HG03025 (cell line): Measurements from ENCODE around the gene DNAJA4.

ENCODE experiments used
- ATAC-seq: cut with Tn5 transposase; IDR thresholded peaks from one replicate; pipeline ENCODE4 v1.9.1; 2021; ENCODE audit warnings: mild to moderate bottlenecking, moderate library complexity; ENCODE audit not compliant: unreplicated experiment, low FRiP score

The DNAJA4 gene

DNA sequence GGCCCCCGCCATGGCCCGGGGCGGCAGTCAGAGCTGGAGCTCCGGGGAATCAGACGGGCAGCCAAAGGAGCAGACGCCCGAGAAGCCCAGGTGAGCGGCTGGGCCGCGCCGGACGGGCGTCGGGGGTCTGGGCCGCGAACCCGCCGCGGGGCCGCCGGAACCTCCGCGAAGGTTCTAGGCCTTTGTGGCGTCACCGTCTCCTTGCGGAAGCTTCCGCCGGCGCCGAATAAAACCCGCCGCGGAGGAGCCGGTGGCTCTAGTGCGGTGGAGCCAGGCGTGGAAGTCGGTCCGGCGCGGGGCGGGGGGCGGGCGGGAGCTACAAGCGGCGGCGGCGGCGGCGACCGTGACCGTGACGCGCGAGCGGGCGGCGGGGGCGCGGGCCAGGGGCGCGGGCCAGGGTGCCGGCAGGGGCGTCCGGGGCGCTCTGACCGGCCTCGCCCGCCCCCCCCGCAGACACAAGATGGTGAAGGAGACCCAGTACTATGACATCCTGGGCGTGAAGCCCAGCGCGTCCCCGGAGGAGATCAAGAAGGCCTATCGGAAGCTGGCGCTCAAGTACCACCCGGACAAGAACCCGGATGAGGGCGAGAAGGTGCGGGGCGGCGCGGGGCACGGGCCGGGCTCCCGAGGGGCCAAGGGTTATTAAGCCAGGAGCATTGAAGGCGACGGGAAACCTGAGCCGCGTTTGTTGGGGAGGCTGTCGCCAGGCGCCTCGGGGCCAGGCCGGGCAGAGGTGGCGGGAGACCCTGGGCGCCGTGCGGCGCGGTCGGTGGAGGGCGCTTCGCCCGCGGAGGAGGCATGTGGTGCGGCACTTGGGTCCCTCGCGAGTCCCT is at the start of gene DNAJA4:
Gene DNAJA4 (plus strand): TSS at position 259 of the 833 bp plus-strand sequence. CDS start 202 bp downstream, at position 461.
- no peak for ATAC-seq

DNA sequence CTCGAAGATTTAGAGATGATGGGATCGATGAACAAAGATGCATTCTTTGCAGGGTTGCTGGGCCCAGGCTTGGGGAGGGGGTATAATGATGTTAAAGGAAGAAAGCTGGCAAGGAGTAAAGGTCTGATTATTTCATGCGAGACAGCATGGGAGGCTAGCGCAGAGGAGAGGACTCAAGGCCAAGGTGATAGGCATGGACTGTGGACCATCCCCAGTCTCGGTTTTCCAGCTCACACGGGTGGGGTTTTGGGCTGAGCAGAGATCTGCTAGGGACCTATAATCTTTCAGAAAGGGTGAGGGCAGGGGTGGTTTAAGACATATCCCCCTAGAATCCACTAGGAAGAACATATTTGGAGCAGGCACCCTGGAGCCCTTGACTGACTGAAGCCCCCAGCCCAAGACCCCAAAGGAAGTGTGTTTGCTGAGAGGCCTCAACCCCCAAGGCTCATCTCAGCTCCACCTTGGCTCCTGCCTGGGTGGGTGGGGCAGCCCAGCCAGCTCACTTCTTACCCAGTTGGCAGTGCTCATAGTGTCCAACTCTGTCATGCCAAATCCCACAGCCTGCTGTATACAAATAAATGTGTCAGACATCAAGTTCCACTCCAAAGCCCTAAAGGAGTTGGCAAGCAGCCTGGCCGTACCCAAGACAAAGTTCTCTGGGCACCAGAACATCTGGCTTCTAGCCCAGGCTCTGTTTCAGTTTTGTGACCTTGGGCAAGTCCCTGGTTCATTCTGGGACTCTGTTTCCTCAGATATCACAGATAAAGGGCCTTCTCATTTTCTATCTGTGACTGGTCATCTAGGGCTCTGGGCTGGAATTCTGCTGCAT is 47.9 kb upstream of the DNAJA4 start:
- no peak for ATAC-seq

DNA sequence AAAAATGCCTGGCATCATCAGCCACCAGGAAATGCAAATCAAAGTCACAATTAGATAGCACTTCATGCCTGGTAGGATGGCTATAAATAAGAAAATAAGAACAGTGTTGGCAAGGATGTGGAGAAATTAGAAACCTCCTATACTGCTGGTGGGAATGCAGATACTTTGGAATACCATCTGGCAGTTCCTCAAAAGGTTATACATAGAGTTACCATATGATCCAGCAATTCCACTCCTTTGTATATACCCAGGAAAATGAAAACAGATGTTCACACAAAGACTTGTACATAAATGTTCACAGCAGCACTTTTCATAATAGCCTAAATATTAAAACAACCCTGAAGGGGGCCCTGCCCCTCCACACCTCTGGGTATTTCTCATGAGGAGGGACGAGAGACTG is 43.6 kb upstream of the DNAJA4 start:
- no peak for ATAC-seq

DNA sequence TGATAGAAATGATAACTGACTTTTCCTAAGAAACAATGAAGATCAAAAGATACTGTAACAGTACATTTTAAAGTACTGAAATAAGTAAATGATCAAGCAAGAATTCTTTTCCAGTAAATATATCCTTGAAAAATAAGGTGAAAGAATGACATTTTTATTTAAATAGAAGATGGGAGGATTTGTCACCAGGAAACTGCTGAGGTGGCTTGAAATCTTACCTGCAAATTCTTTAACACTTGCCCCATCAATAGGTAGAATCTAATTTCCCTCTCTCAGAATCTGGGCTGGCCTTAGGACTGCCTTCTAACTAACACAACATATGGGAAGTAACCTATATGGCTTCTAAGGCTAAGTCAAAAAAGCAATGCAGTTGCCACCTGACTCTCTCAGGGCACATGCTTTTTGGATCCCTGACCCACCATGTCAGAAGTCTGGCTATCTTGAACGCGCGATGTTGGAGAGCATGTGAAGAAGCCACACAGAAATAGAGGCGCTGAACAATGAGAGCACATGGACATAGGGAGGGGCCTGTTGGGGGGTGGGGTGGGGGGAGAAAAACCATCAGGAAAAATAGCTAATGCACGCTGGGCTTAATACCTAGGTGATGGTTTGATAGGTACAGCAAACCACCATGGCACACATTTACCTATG is 41.5 kb upstream of the DNAJA4 start:
- no peak for ATAC-seq

DNA sequence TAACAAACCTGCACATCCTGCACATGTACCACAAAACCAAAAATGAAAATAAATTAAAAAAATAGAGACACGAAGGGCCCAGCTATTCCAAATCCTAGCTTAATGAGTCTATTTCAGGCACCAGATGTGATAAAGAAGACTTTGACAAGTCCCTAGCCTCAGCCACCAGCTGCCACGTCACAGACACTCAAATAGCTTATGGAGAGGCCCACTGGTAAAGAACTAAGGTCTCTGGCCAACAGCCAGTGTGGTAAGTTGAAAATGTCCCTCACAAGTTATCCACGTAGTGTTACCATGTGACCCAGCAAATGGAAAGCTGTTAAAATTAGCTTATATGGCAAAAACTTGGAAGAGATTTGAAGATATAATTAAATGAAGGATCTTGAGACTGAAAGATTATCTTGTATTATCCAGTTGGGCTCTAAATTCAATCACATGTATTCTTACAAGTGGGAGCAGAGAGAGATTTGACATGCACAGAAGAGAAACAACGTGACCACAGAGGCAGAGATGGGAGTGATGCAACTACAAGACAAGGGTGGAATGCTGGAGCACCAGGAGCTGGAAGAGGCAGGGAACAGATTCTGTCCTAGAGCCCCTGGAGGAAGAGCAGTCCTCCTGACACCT is 40.9 kb upstream of the DNAJA4 start:
- ATAC-seq: no peak

DNA sequence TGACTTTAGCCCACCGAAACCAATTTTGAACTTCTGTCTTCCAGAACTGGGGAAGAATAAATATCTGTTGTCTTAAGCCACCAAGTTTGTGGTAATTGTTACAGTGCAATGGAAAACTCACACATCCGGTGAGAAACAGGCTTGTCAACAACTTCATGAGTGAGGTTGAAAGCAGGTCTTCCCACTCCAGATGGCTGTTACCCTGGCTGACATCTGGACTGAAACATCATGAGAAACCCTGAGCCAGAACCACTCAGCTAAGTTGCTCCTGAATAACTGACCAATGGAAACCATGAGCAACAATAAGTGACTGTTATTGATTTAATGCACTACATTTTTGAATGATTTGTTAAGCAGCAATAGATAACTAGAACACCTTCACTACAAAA is 40.3 kb upstream of the DNAJA4 start:
- ATAC-seq: no peak

DNA sequence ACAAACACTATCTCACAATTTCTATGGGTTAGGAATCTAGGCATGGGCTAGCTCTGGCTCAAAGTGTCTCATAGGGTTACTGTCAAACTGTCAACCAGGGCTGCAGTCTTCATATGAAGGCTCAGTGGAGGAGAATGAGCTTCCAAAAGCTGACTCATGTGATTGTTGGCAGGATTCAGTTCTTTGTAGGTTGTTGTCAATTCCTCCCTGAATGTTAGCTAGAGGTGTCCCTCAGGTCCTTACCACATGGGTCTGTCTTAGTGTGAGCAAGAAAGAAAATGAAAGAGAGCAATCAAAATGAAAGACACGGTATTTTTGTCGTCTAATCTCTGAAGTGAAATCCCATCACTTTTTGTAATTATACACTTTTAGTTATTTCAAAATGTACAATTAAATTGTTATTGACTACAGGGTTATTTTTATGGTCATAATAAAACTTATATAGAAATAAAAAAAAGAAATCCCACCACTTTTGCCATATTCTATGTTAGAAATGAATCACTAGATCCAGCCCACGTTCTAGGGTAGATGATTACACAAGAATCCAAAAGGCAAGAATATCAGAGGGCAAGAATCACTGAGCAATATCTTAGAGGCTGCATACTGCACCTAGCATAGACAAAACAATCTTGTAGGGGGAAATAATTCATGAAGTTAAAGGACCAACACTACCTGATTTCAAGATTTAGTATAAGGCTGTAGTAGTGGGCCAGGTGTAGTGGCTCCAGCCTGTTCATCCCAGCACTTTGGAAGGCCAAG is 38.4 kb upstream of the DNAJA4 start:
- no peak for ATAC-seq

DNA sequence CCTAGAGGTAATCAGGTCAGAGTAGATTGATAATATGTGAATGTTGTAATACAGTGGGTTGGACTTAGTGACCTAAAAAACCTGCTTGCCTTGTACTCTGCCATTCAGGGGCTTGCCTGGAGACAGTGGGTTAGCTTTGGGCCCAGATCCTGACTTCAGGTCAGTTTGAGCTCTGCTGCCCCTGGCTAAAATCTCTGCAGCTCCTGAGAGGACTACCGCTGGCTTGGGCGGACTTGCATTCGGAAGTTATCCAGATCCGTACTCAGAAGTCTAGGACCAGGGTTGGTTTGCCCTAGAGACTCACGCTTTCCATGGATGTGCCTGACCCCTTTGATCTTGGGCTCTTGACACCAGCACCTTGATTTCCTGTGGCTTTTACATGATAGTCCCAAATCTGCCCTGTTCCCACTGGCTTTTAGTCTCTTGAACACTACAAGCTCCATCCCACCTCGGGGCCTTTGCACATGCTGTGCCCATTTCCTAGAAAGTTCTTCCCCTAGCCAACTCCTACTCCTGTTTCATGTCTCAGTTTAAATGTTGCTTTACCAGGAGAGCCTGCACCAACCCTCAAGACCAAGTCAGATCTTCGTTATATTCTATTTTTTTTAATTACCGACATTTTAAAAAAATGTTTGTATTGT is 35.9 kb upstream of the DNAJA4 start:
- ATAC-seq: no peak

DNA sequence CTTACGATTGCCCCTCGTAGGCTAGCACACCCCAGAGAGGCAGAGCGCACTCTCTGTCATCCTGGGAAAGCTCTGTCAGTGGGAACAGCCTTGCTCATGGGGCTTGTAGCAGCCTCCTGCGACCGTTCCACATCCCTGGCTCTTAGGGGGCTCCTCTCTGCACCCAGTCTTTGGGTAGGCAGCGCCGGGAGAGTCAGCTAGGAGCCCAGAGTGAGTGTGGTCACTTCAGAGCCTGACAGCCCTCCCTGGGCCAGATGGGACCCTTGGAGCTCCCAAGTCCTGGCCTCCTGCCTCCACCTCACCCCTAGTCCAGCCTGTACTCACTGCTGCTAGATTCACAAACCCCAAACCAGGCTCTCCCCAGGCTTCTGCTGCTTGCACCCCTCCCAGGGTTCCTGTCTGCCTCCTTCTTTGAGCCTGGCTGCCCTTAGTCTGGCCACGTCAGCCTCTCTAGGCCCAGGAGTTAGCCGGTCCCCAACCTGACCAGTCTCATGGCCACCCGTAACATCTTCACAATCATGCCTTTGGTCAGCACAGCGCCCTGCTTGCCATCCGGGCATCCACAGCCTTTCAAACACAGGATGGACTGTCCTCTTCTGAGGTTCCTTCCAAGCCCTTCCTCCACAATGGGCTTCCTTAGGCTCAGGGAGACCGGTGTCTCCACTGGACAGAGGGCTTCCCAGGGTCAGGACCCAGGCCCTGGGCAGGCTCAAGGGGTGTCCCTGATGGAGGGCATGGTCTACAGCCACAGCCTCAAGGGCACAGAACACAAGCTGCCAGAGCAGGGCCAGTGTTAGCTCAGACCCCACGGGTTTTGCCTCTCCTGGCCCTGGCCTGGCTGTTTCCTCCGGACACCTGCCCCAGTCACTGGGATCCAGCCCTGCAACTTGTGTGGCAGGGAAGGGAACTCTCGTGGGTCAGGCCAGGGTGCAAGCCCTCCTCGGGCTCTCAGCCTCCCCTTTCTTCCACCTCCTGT is 34.6 kb upstream of the DNAJA4 start:
- ATAC-seq: no peak

DNA sequence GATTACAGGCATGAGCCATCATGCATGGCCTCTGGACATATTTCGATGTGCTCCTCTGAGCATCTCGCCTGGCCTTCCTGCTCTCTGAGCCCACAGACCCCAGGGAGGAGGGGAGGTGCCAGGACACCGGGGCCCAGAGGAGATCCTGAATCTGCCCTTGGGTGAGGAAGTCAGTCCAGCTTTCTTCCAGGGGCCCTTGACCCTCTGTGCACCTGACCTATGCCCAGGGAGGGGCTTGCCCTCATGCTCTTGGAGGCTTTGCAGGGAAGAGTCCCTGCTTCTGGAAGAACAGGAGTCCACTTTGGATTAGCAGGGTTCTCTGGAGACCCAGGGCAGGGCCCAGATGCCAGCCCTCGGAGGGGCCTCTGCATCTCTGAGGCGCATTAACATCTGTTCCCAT is 31.4 kb upstream of the DNAJA4 start:
- no peak for ATAC-seq

DNA sequence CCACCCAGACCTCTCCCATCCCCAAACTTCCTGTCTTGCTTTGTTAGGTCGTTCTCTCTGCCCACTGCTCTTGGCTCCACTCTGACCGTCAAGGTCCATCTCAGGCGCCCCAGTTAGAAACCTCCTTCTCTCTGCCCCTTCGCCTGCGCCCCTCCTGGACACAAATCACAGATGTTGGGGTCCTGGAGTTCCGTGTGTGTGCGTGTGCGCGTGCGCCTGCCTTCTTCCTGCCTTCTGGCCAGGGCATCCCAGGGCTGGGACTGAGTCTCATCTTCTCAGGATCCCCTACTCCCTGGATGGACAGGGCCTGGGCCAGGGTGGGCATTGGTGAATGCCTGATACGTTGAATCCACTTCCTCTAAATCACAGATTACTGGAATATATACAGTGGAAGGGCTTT is 30.9 kb upstream of the DNAJA4 start:
- ATAC-seq: no peak

DNA sequence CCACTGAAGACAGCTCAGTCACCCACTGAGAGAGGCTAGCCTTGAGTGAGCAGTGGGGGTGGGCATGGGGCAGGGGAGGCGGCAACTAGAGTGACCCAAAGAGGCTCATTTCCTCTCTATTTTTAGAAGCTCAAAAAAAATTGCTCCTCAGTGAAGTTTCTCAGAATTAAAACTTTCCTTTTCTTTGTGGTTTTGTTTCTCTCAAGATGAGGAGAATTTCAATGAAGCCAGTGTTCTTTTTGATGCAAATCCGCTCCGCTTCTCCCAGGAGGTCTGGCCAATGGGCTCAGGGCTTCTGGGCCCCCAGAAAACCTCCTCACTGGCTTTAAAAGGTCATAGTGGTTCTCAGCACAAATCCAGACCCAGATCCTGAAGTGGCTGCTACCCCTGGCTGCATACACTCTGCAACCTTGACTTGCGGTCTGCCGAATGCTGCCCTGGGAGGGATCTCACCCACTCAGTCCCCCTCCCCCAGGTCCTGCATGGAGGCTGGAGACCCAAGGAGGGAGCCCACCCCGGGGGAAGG is 29.8 kb upstream of the DNAJA4 start, which contains the start of gene ACSBG1:
Gene ACSBG1 (minus strand): TSS at position 51 of the 526 bp plus-strand sequence. CDS start 64 bp downstream, outside the sequence.
- no peak for ATAC-seq

DNA sequence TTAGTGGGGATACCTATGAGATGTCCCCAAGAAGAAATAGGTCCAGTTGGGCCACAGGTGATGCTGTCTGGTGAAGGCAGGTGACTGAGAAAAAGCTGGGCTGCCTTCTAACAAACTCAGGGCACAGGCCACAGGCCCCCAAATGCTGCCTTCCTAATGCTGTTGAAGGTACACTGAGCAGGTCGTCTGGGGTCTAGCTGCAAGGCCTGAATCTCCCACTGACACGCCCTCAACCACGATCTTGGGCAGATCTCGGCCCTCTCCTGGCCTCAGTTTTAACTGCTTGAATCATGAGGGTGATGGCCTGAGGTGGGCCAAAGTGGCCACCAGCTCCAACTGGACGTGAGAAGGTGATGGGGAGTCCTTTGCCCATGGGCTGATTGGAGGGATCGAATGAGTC is 27.9 kb upstream of the DNAJA4 start:
- no peak for ATAC-seq

DNA sequence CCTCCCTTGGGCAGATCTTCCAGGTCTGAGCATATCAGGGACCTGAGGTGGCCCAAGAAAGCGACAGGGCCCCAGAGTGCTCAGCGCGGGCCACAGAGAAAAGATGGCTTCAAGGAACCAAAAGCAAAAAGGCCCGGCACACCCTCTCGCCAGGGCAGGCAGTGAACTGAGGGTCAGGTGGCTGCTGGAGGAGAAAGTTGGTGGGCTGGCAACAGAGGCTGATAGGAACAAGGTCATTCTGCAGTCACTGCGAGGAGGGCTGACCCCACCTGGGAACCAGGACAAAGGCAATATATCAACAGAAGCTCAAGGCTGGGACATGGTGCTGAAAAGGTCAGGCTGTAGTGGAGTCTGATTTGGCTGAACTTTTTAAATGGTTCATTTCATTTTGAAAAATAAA is 27.2 kb upstream of the DNAJA4 start:
- no peak for ATAC-seq

DNA sequence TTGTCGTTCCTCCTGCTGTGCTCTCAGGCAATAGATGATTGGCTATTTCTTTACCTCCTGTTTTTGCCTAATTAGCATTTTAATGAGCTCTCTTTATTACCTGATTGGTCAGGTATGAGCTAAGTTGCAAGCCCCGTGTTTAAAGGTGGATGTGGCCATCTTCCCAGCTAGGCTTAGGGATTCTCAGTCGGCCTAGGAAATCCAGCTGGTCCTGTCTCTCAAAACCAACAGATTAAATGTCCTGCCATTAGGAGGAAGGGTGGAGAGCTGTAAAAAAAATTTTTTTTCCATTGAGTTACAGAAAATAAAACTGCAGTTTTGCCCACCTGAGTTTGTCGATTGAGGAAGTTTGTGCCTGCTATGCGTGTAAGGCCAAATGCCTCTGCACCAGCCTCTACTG is 24.6 kb upstream of the DNAJA4 start:
- ATAC-seq: no peak

DNA sequence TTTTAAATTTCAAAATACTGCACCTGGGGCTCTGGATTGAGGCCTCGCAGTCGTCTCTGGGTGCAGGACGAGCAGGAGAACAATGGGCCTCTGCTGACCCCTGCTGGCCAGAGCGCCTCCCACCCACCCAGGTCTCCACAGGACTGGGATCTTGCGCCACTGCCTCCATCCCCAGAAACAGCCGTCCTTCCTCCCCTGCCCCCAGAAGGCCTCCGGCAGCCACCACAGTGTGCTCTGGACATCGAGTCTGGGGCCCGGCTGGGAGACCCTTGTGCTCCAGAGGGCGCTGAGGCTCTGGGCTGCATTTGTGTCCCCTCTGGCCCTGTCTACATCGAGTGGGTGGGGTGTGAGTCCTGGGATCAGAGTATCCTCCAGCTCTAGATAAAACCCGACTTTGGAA is 23.3 kb upstream of the DNAJA4 start:
- no peak for ATAC-seq

DNA sequence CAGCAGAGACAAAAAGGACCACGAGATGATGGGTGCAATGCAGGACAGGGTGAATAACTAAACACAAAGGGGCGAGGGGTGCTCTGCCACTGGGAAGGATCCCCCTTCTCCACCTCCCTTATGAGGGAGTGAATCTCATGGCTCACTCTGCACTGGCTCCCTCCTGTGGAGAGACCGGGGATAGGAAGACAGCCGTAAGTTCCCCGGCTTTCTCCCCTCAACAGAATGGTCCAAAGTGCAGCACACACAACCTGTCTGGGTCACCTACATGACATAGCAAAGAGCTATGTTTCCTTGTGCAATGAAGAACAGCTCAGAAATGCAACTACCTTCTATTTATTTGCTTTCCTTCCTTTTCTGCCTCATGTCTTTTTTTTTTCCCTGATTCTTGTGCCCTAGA is 22.2 kb upstream of the DNAJA4 start:
- no peak for ATAC-seq

DNA sequence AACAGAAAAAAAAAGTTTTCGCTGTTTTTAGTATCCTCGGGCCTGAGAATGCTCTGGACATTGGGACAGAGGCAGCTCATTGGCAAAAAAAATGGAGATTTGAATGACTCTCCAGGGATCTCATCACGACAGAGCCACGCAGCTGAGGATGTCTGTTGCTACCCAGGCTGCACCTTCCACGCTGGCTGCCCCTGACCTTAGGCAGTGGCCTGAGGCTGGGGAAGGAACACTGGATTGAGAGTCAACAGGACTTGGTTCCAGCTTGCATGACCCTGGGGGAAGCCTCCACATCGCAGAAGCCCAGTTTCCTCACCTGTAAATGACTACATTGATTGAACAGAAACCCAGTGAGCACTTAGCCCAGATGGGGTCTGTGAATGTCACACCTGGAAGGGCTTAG is 21.3 kb upstream of the DNAJA4 start:
- no peak for ATAC-seq
